Fibroblast of skin of right quadriceps (primary cell): ENCODE data around the gene TRPT1.
"Not testable (repeated sequence)": the region's sequence is repeated elsewhere in the genome, so short reads cannot be mapped to it uniquely, and the experiment has no call there.

Experiments
- DNase-seq: peaks from one replicate; pipeline ENCODE4 v3.0.0-alpha.2; 2013

The TRPT1 gene

GRCh38 chr11:64258356-64258755 lies 32.4 kb upstream of the TRPT1 start:
- no peak for DNase-seq

GRCh38 chr11:64256300-64256699 lies 30.3 kb upstream of the TRPT1 start:
- no peak for DNase-seq

GRCh38 chr11:64255135-64256128 lies 29.4 kb upstream of the TRPT1 start:
- no peak for DNase-seq

- DNase-seq = no peak
Measured at GRCh38 chr11:64254326-64254725, 28.3 kb upstream of the TRPT1 start.

- DNase-seq = no peak
Measured at GRCh38 chr11:64253481-64253880, 27.5 kb upstream of the TRPT1 start.

- DNase-seq = no peak
Measured at GRCh38 chr11:64253043-64253442, 27.1 kb upstream of the TRPT1 start.

- no peak for DNase-seq
Measured at GRCh38 chr11:64252003-64252872, 26.3 kb upstream of the TRPT1 start.

GRCh38 chr11:64251753-64252002 lies 25.7 kb upstream of the TRPT1 start:
- DNase-seq = no peak

GRCh38 chr11:64251016-64251752 lies 25.2 kb upstream of the TRPT1 start, which contains the start of gene PLCB3:
PLCB3 (plus strand) TSS chr11:64251530; CDS start chr11:64251650, 120 bp downstream.
- peak; percentile 51 for DNase-seq

GRCh38 chr11:64250415-64251015 lies 24.5 kb upstream of the TRPT1 start:
- no peak for DNase-seq

GRCh38 chr11:64249563-64250414 lies 23.8 kb upstream of the TRPT1 start:
- DNase-seq = no peak

GRCh38 chr11:64249038-64249437 lies 23.1 kb upstream of the TRPT1 start:
- no peak for DNase-seq

- no peak for DNase-seq
Measured at GRCh38 chr11:64248578-64248977, 22.6 kb upstream of the TRPT1 start.

- no peak for DNase-seq
Measured at GRCh38 chr11:64247729-64248531, 21.9 kb upstream of the TRPT1 start.

- DNase-seq = peak; percentile 86
Measured at GRCh38 chr11:64246871-64247728, 21.1 kb upstream of the TRPT1 start, which contains the start of gene PPP1R14B. PPP1R14B (minus strand) TSS chr11:64246943; CDS start chr11:64246673, 270 bp downstream.

GRCh38 chr11:64246621-64246870 lies 20.6 kb upstream of the TRPT1 start:
- DNase-seq = not testable (repeated sequence)

- DNase-seq = peak; percentile 93
Measured at GRCh38 chr11:64245797-64246620, 20.0 kb upstream of the TRPT1 start.

GRCh38 chr11:64245401-64245796 lies 19.4 kb upstream of the TRPT1 start:
- DNase-seq = no peak

- DNase-seq = no peak
Measured at GRCh38 chr11:64244966-64245365, 19.0 kb upstream of the TRPT1 start.
